GM12878 (cell line): Measurements from ENCODE around the gene TNFAIP8L3. TPM values are rescaled to one million over a fixed set of nuclear protein-coding genes. Genes with fewer than 3 reads are reported as not detected.

Experiments used
- ATAC-seq: fragments of 200-7000 bp; cut with Tn5 transposase; 3 replicates; pipeline ENCODE4 v1.9.1; 2020; ENCODE audit warnings: mild to moderate bottlenecking, moderate library complexity
- BruUV-seq: library from RNA; stranded (reverse); fragments of 400-500 nt; replicated peaks from 2 replicates; lab custom pipeline; 2021; lab: Mats Ljungman, UMichigan
- CTCF ChIA-PET: fragments of 300-600 bp; sonication (Branson Sonifier 250); formaldehyde crosslinking; extraction: SDS; loops from one replicate; lab custom pipeline; 2021; ENCODE audit warnings: inconsistent platforms; lab: Yijun Ruan, JAX
- POLR2A ChIA-PET: fragments of 350-600 bp; formaldehyde crosslinking; extraction: SDS; loops from one replicate; lab custom pipeline; 2021; ENCODE audit warnings: inconsistent platforms; lab: Charles Lee
- RAD21 ChIA-PET: fragments of 300-600 bp; sonication (Branson Sonifier 250); formaldehyde crosslinking; loops from one replicate; lab custom pipeline; 2023; ENCODE audit warnings: antibody characterized with exemption; ENCODE audit not compliant: unreplicated experiment; lab: Charles Lee
- SMC1A ChIA-PET: fragments of 300-600 bp; sonication (Branson Sonifier 250); formaldehyde crosslinking; loops from one replicate; lab custom pipeline; 2023; ENCODE audit not compliant: unreplicated experiment, uncharacterized antibody; lab: Charles Lee
- DNase-seq: peaks from one replicate; pipeline ENCODE4 v3.0.0-alpha.2; 2011; ENCODE audit warnings: low read depth, low spot score
- FAIRE-seq: peaks from 3 replicates; lab custom pipeline; 2011; peaks lifted over from hg19 to GRCh38; lab: Jason Lieb, UNC
- H2AFZ ChIP-seq: 2 replicates; pipeline ENCODE4 v1.6.0; 2011; ENCODE audit warnings: low read depth, low read length, control low read depth; ENCODE audit not compliant: control insufficient read depth
- H3K27ac ChIP-seq: 2 replicates; pipeline ENCODE4 v1.5.1; 2011; ENCODE audit warnings: control low read depth; ENCODE audit not compliant: control insufficient read depth, insufficient read depth
- H3K27me3 ChIP-seq, 2 experiments: replicated peaks in 1 of 2; 2 replicates each; pipeline versions ENCODE4 v1.6.0 to v1.6.1; 2011; ENCODE audit warnings: low read length in 1 of 2; ENCODE audit not compliant: control insufficient read depth in 2 of 2, insufficient read depth in 2 of 2
- H3K36me3 ChIP-seq, 2 experiments: 2 replicates each; pipeline ENCODE4 v1.5.1; 2011; ENCODE audit warnings: low read length in 1 of 2; ENCODE audit not compliant: control insufficient read depth in 2 of 2, insufficient read depth in 2 of 2
- H3K4me1 ChIP-seq: 2 replicates; pipeline ENCODE4 v1.6.1; 2011; ENCODE audit warnings: mild to moderate bottlenecking, low read length, moderate library complexity, mixed read lengths; ENCODE audit not compliant: control insufficient read depth, insufficient read depth
- H3K4me2 ChIP-seq: 2 replicates; pipeline ENCODE4 v1.6.0; 2011; ENCODE audit warnings: control low read depth; ENCODE audit not compliant: control insufficient read depth, insufficient read depth
- H3K4me3 ChIP-seq: fragments of 200-600 bp; sonication (generic); 2 replicates; pipeline ENCODE4 v1.5.1; 2016
- H3K79me2 ChIP-seq: 2 replicates; pipeline ENCODE4 v1.6.0; 2011; ENCODE audit warnings: low read length; ENCODE audit not compliant: control insufficient read depth, insufficient read depth
- H3K9ac ChIP-seq: 2 replicates; pipeline ENCODE4 v1.8.0; 2011; ENCODE audit warnings: low read length, control low read depth, mixed read lengths; ENCODE audit not compliant: control insufficient read depth, insufficient read depth
- H3K9me3 ChIP-seq: replicated peaks from 3 replicates; pipeline ENCODE4 v1.5.1; 2011; ENCODE audit warnings: mild to moderate bottlenecking, low read length; ENCODE audit not compliant: control insufficient read depth, insufficient read depth
- H4K20me1 ChIP-seq: 2 replicates; pipeline ENCODE4 v1.6.0; 2011; ENCODE audit not compliant: control insufficient read depth, insufficient read depth
- BCL11A ChIP-seq: IDR thresholded peaks from 2 replicates; pipeline ENCODE4 v1.6.1; 2011; ENCODE audit warnings: low read depth, low read length
- CBFB ChIP-seq: IDR thresholded peaks from 2 replicates; pipeline ENCODE4 v1.6.1; 2016; ENCODE audit warnings: antibody characterized with exemption, low read depth
- CEBPB ChIP-seq, 2 experiments: fragments of 150-350 bp in 1 of 2; IDR thresholded peaks; 2 replicates each; pipeline ENCODE4 v1.6.1; 2012 to 2014; ENCODE audit warnings: low read depth in 2 of 2, low read length in 2 of 2, borderline replicate concordance in 1 of 2, inconsistent platforms in 1 of 2
- GABPA ChIP-seq: IDR thresholded peaks from 2 replicates; pipeline ENCODE4 v1.6.1; 2014; ENCODE audit warnings: antibody characterized with exemption, low read depth, mild to moderate bottlenecking, inconsistent platforms
- JUNB ChIP-seq: IDR thresholded peaks from 2 replicates; pipeline ENCODE4 v1.6.1; 2016; ENCODE audit warnings: antibody characterized with exemption, mild to moderate bottlenecking
- MEF2A ChIP-seq: IDR thresholded peaks from 2 replicates; pipeline ENCODE4 v1.6.1; 2011; ENCODE audit warnings: low read depth, mild to moderate bottlenecking, low read length, moderate library complexity; ENCODE audit not compliant: insufficient read depth
- MYB ChIP-seq: fragments of 150-350 bp; IDR thresholded peaks from 2 replicates; pipeline ENCODE4 v1.6.1; 2014; ENCODE audit warnings: mild to moderate bottlenecking, low read depth, low read length, borderline replicate concordance
- PAX5 ChIP-seq: IDR thresholded peaks from 2 replicates; pipeline ENCODE4 v1.6.1; 2011; ENCODE audit warnings: low read depth, low read length, borderline replicate concordance
- SIX5 ChIP-seq: IDR thresholded peaks from 2 replicates; pipeline ENCODE4 v1.6.1; 2011; ENCODE audit warnings: mild to moderate bottlenecking, low read depth, low read length, moderate library complexity; ENCODE audit not compliant: severe bottlenecking
- ZZZ3 ChIP-seq: IDR thresholded peaks from 2 replicates; pipeline ENCODE4 v1.6.1; 2011; ENCODE audit warnings: low read depth; ENCODE audit not compliant: control insufficient read depth, insufficient read length
- WGBS: methylation state at CpG from one replicate; pipeline ENCODE4 v1.1.6; 2016; ENCODE audit warnings: low lambda C conversion rate; ENCODE audit not compliant: insufficient replicate concordance, insufficient coverage; ENCODE audit errors: missing lambda C conversion rate; 5-methylcytosine and 5-hydroxymethylcytosine counted together
- in situ Hi-C: fragments of 300-500 bp; cut with MboI; formaldehyde crosslinking; loops from 9 replicates; pipeline ENCODE4 v1.14.3; 2018; ENCODE audit warnings: mixed read lengths
- intact Hi-C: fragments of 100-400 bp; cut with micrococcal nuclease; formaldehyde crosslinking; loops from one replicate; pipeline ENCODE4 v1.14.2; 2022; ENCODE audit not compliant: unreplicated experiment
- polyA plus RNA-seq, 11 experiments: library from polyadenylated mRNA; depleted of rRNA in 4 of 11; unstranded in 6 of 11; stranded (reverse) in 5 of 11; fragments of >200 nt; fragmentation: Nextera tagmentation in 4 of 11; fragmentation: Illumina TruSeq in 1 of 11; extraction: Ambion mirVana in 4 of 11; extraction: Trizol in 1 of 11; gene quantifications; 1 replicate in 1 of 11; 2 replicates in 10 of 11; pipeline versions ENCODE4 v1.2.1 to v1.2.3, GENCODE V29; 2011 to 2016; ENCODE audit warnings: inconsistent platforms in 2 of 11, missing spikeins in 2 of 11, low read depth in 1 of 11
- total RNA-seq, 4 experiments: library from RNA; depleted of rRNA in 3 of 4; stranded (reverse); fragments of >200 nt in 3 of 4; fragmentation: Illumina TruSeq in 1 of 4; extraction: Trizol in 1 of 4; gene quantifications; 2 replicates each; pipeline versions ENCODE4 v1.2.1 to v1.2.3, GENCODE V29; 2013 to 2021
- TF ChIP-seq, protein P1 (sequence below): IDR thresholded peaks from 2 replicates; pipeline ENCODE4 v1.6.1; 2012; ENCODE audit warnings: low read depth, low read length, improper control_type of control experiment
- TF ChIP-seq, protein P2 (sequence below): IDR thresholded peaks from 2 replicates; pipeline ENCODE4 v1.6.1; 2012; ENCODE audit warnings: low read depth, low read length, improper control_type of control experiment
- TF ChIP-seq, protein P3 (sequence below): IDR thresholded peaks from 2 replicates; pipeline ENCODE4 v1.6.1; 2012; ENCODE audit warnings: mild to moderate bottlenecking, low read depth, low read length
- TF ChIP-seq, protein P4 (sequence below): fragments of 450-650 bp; IDR thresholded peaks from 2 replicates; pipeline ENCODE4 v1.6.1; 2017; ENCODE audit warnings: low read depth, mild to moderate bottlenecking, moderate library complexity

TNFAIP8L3 gene
- total and polyA plus RNA-seq, 10 of the 15 experiments (the other 5 are each of a cell fraction or from before 2014, with no cell fraction given) = 0.22 TPM; not detected in 9

DNA sequence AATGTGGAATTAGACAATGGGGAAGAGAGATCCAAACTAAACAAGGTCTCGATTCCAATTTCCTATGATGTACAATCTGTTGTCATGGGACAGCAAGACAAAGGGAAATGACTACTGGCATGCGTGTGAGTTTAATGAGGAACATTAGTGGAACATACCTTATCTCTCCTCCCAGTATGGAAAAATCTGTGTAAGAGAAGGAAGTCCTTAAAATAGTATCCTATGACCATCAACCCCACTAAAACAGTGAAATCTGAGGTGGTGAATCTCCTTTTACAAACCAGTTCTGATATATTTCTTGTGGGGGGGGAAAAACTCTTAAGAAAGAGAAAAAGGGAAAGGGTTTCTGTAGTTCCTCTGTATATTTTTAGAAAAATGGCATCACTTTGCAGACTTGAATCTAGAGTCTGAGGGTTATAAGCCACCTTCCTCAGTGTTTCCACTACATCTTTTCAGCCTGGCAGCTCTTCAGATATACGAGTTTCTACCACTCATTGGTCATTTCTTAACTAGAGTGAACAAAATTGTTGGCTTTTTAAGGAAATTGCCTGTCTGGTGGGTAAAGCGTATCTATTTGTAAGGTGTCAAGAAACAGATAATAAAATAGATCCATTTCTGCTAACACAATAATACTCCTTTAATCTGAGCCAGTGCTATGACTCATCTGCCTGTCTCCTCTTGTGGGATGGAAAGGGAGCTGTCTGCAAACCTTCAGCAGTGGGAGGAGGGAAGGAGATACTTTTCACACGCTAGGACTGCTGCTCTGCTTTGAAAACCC is 3.0 kb upstream of the TNFAIP8L3 start (continued):
- TF ChIP-seq, protein P1, sequence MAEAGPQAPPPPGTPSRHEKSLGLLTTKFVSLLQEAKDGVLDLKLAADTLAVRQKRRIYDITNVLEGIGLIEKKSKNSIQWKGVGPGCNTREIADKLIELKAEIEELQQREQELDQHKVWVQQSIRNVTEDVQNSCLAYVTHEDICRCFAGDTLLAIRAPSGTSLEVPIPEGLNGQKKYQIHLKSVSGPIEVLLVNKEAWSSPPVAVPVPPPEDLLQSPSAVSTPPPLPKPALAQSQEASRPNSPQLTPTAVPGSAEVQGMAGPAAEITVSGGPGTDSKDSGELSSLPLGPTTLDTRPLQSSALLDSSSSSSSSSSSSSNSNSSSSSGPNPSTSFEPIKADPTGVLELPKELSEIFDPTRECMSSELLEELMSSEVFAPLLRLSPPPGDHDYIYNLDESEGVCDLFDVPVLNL = no peak
- TF ChIP-seq, protein P2, sequence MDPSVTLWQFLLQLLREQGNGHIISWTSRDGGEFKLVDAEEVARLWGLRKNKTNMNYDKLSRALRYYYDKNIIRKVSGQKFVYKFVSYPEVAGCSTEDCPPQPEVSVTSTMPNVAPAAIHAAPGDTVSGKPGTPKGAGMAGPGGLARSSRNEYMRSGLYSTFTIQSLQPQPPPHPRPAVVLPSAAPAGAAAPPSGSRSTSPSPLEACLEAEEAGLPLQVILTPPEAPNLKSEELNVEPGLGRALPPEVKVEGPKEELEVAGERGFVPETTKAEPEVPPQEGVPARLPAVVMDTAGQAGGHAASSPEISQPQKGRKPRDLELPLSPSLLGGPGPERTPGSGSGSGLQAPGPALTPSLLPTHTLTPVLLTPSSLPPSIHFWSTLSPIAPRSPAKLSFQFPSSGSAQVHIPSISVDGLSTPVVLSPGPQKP = no peak
- no peak for TF ChIP-seq BCL11A
- TF ChIP-seq PAX5 = no peak
- no peak for TF ChIP-seq GABPA
- no peak for TF ChIP-seq ZZZ3
- no peak for TF ChIP-seq JUNB

DNA sequence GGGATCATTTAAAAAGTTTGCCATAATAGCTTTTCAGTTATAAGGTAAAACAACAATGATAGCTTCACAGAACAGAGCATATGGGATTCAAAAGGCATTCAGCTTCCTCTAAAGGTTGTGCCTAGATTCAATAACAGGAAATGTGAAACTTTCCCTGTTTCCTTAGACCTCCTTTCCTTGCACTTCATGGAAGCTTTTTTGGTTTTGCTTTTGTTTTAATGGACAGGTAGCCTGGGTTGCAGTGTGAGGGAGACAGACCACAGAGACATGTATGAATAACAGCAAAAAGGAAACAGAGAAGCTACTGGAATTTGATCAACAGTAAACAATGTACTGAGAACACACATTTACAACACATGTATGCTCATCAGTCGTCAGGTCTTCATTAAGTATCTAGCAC is 2.3 kb upstream of the TNFAIP8L3 start:
- Histone ChIP-seq H3K4me1 (no peaks in the 10 kb centered on the region), H3K9ac (no peak overlapping the region), H3K4me2 (no peak overlapping the region), H3K36me3 (no peaks in the 10 kb centered on the region), H2AFZ (no peak overlapping the region), H3K9me3 (no peaks in the 10 kb centered on the region), H3K27me3 (peaks cover 12 to 24% of the 10 kb centered on the region in 2 experiments), H3K4me3 (no peak overlapping the region), H4K20me1 (no peaks in the 10 kb centered on the region), H3K79me2 (no peaks in the 10 kb centered on the region), H3K27ac (no peak overlapping the region)
- in situ Hi-C loops = no loop called here
- no peak for ATAC-seq
- no peak for FAIRE-seq
- SMC1A ChIA-PET = no interaction called here
- TF ChIP-seq SIX5 (no peak), MYB (no peak), MEF2A (no peak), CBFB (no peak), CEBPB (IDR thresholded peaks at IDR 0.05; ENCODE audit: borderline replicate concordance in 1 of 2, low read depth in 2 of 2, low read length in 2 of 2) (no peak)
- TF ChIP-seq, protein P3, sequence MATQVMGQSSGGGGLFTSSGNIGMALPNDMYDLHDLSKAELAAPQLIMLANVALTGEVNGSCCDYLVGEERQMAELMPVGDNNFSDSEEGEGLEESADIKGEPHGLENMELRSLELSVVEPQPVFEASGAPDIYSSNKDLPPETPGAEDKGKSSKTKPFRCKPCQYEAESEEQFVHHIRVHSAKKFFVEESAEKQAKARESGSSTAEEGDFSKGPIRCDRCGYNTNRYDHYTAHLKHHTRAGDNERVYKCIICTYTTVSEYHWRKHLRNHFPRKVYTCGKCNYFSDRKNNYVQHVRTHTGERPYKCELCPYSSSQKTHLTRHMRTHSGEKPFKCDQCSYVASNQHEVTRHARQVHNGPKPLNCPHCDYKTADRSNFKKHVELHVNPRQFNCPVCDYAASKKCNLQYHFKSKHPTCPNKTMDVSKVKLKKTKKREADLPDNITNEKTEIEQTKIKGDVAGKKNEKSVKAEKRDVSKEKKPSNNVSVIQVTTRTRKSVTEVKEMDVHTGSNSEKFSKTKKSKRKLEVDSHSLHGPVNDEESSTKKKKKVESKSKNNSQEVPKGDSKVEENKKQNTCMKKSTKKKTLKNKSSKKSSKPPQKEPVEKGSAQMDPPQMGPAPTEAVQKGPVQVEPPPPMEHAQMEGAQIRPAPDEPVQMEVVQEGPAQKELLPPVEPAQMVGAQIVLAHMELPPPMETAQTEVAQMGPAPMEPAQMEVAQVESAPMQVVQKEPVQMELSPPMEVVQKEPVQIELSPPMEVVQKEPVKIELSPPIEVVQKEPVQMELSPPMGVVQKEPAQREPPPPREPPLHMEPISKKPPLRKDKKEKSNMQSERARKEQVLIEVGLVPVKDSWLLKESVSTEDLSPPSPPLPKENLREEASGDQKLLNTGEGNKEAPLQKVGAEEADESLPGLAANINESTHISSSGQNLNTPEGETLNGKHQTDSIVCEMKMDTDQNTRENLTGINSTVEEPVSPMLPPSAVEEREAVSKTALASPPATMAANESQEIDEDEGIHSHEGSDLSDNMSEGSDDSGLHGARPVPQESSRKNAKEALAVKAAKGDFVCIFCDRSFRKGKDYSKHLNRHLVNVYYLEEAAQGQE = no peak
- TF ChIP-seq, protein P4, sequence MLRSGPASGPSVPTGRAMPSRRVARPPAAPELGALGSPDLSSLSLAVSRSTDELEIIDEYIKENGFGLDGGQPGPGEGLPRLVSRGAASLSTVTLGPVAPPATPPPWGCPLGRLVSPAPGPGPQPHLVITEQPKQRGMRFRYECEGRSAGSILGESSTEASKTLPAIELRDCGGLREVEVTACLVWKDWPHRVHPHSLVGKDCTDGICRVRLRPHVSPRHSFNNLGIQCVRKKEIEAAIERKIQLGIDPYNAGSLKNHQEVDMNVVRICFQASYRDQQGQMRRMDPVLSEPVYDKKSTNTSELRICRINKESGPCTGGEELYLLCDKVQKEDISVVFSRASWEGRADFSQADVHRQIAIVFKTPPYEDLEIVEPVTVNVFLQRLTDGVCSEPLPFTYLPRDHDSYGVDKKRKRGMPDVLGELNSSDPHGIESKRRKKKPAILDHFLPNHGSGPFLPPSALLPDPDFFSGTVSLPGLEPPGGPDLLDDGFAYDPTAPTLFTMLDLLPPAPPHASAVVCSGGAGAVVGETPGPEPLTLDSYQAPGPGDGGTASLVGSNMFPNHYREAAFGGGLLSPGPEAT = no peak
- RAD21 ChIA-PET = interaction anchor here (0.7 kb wide), 2 partner anchors 128 to 536 kb away, joined by 3 read pairs; no protein-coding TSS in a partner anchor
- CTCF ChIA-PET = no interaction called here
- WGBS = 0% methylated on average over 1 of the region's 1 CpG
- BruUV-seq = no TSS peak
- POLR2A ChIA-PET = interaction anchor here (0.7 kb wide), 1 partner anchor 90 kb away, joined by 4 read pairs; no protein-coding TSS in a partner anchor
- intact Hi-C loops = no loop called here
- no peak for DNase-seq
